ENCODE data around the gene PITPNM3.

DNA sequence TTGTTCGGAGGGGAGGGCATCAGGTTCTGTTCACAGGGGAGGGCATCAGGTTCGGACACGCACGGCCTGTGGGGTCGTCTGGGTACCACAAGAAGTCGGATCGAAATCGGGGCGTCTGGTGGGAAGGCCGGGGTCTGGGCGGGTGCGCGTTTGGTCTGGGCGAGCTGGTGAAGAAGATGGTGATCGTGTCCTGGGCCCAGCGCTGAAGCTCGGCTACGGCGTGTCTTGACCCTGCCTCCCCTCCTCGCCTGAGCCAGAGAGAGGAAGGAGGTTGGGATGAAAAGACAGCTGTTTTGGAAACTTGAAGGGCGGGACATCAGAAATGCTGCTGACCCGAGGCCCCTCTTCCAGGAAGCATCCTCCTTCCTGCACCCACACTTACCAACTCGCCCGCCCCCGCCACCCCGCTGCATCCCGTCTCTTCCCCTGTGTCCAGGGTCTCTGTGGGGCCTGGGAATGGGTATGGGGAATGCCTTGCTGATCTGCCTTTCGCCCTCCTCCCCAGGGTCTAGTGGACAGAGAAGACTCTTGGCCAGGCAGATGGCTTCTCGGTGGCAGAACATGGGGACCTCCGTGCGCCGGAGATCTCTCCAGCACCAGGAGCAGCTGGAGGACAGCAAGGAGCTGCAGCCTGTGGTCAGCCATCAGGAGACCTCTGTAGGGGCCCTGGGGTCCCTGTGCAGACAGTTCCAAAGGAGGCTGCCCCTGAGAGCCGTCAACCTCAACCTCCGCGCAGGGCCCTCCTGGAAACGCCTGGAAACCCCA lies 111.6 kb downstream of the PITPNM3 start:
- TF ChIP-seq, protein P1, sequence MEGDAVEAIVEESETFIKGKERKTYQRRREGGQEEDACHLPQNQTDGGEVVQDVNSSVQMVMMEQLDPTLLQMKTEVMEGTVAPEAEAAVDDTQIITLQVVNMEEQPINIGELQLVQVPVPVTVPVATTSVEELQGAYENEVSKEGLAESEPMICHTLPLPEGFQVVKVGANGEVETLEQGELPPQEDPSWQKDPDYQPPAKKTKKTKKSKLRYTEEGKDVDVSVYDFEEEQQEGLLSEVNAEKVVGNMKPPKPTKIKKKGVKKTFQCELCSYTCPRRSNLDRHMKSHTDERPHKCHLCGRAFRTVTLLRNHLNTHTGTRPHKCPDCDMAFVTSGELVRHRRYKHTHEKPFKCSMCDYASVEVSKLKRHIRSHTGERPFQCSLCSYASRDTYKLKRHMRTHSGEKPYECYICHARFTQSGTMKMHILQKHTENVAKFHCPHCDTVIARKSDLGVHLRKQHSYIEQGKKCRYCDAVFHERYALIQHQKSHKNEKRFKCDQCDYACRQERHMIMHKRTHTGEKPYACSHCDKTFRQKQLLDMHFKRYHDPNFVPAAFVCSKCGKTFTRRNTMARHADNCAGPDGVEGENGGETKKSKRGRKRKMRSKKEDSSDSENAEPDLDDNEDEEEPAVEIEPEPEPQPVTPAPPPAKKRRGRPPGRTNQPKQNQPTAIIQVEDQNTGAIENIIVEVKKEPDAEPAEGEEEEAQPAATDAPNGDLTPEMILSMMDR (IDR thresholded peaks at IDR 0.05): no peak
- no peak for TF ChIP-seq POLR2A (IDR thresholded peaks at IDR 0.05)

Measured in adrenal gland (tissue), 5 donors.